Bronchial epithelial cell (primary cell): ENCODE measurements around the gene C1orf21. TPM values are rescaled to one million over a fixed set of nuclear protein-coding genes. Genes with fewer than 3 reads are reported as not detected.
A peak's percentile ranks its signal among the peaks of the same experiment; 100 is the strongest.

Experiments used
- DNase-seq: peaks from one replicate; pipeline ENCODE4 v3.0.0-alpha.2; 2010; ENCODE audit warnings: low read depth
- FAIRE-seq: peaks from 2 replicates; lab custom pipeline; 2011; peaks lifted over from hg19 to GRCh38; lab: Jason Lieb, UNC
- H3K27me3 ChIP-seq: 2 replicates; pipeline ENCODE4 v1.5.1; 2011; ENCODE audit warnings: low read length; ENCODE audit not compliant: control insufficient read depth, insufficient read depth
- H3K36me3 ChIP-seq: 2 replicates; pipeline ENCODE4 v1.5.1; 2011; ENCODE audit warnings: low read length; ENCODE audit not compliant: control insufficient read depth, insufficient read depth
- H3K4me3 ChIP-seq: 2 replicates; pipeline ENCODE4 v1.5.1; 2011; ENCODE audit warnings: mild to moderate bottlenecking, low read depth, low read length, control low read depth
- total RNA-seq: library from RNA; depleted of rRNA; stranded (reverse); fragments of >200 nt; gene quantifications from 2 replicates; pipeline ENCODE4 v1.2.1, GENCODE V29; 2014
- TF ChIP-seq, protein P1 (sequence below): IDR thresholded peaks from 2 replicates; pipeline ENCODE4 v1.5.1; 2011; ENCODE audit warnings: mild to moderate bottlenecking, moderate library complexity, low read length, control low read depth, inconsistent platforms; ENCODE audit not compliant: insufficient read depth, severe bottlenecking

Gene C1orf21
- total RNA-seq, 1 donor from 2014 or later: 10.3 TPM

DNA sequence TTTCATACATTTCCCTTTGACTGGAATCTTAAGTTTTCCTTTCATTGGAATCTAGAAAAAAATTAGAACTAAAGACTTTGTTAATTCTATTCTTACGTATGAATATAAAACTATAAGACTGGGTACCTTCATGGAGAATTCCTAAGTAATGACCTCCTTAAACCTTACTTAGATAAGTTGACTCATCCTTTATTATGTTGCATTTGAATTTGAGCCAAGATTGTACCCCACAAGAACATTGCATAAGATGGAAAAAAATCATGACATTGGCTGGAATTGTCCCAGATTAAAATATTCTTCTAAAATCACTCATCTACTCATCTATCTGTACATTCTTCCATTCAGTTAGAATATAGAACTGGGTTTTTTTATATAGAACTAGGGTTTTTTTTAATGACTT lies 137.4 kb downstream of the C1orf21 start:
- Histone ChIP-seq H3K36me3 (no peaks in the 10 kb centered on the region), H3K27me3 (no peaks in the 10 kb centered on the region), H3K4me3 (no peak overlapping the region)
- TF ChIP-seq, protein P1, sequence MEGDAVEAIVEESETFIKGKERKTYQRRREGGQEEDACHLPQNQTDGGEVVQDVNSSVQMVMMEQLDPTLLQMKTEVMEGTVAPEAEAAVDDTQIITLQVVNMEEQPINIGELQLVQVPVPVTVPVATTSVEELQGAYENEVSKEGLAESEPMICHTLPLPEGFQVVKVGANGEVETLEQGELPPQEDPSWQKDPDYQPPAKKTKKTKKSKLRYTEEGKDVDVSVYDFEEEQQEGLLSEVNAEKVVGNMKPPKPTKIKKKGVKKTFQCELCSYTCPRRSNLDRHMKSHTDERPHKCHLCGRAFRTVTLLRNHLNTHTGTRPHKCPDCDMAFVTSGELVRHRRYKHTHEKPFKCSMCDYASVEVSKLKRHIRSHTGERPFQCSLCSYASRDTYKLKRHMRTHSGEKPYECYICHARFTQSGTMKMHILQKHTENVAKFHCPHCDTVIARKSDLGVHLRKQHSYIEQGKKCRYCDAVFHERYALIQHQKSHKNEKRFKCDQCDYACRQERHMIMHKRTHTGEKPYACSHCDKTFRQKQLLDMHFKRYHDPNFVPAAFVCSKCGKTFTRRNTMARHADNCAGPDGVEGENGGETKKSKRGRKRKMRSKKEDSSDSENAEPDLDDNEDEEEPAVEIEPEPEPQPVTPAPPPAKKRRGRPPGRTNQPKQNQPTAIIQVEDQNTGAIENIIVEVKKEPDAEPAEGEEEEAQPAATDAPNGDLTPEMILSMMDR: no peak
- FAIRE-seq (no peak), DNase-seq (peak; percentile 38)

DNA sequence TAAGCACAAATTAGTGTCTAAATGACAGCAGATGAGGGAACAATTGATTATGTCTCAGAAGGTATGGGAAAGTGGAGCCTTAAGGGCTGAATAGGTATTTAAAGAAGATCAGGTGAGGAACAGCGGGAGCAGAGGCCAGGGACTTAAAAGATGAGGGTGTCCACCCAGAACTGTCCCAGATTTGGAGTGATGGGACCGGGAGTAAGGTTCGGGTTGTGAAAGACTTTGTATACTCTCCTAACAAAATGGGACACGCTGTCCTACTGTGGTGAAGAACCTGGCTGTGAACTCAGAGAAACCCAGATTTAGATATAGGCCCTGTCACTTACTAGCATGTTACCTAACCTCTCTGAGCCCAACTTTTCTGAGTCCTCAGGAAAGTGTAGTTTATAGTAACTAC lies 140.6 kb downstream of the C1orf21 start:
- H3K4me3 ChIP-seq: no peak overlapping the region
- DNase-seq: no peak
- H3K36me3 ChIP-seq: no peaks in the 10 kb centered on the region
- FAIRE-seq: no peak
- no peaks in the 10 kb centered on the region for H3K27me3 ChIP-seq
- TF ChIP-seq, protein P1: no peak

DNA sequence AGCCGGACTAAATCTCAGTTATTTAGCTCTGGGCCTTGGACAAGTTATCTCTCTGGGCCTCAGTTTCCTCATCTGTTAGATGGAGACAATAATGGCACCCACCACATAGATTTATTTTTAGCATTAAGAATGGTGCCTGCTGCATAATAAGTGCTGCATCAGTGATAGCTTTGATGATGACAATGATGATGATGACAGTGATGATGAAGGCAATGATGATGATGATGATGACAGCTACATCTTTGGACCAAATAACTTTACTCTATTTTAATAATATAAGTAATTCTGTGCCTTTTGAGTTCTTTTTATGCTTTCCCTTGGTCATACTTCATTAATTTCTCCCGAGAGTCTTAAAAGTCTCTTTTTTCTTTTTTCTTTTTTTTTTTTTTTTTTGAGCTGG lies 143.4 kb downstream of the C1orf21 start:
- TF ChIP-seq, protein P1: no peak
- H3K36me3 ChIP-seq: no peaks in the 10 kb centered on the region
- FAIRE-seq (no peak), DNase-seq (no peak)
- H3K4me3 ChIP-seq: no peak overlapping the region
- H3K27me3 ChIP-seq: no peaks in the 10 kb centered on the region

DNA sequence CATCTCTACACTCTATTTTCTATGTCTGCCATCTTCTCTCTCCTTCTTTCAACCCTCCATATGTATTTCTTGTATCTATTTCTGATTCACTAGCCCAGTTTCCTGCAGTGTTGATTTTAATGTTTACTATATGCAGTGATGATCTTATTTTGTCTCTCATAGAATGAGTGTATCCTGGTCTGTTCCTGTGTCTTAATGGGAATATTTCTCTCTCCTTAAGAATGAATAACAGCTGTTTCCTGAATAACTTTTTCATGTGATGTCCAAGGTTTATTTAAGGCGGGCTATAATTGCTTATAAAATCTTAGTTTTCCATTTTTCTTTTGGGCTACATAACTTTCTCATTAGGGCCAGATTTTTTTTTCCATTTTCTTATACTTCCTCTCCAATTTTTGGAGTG lies 144.5 kb downstream of the C1orf21 start:
- FAIRE-seq: no peak

DNA sequence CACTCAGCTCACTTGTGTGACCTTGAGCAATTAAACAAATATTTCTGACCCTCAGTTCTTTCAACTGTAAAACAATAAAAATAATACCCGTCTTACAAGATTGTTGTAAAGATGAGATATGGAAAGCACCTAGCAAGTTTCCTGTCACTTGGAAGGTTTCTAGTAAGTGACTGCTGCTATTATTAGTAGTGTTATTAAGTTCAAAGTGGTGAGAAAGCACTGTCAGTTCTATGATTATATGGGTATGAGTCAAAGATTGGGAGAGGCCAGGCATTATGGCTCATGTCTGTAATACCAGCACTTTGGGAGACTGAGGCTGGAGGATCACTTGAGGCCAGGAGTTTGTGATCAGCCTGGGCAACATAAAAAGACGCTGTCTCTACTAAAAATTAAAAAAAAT lies 145.4 kb downstream of the C1orf21 start:
- Histone ChIP-seq H3K4me3 (no peak overlapping the region), H3K36me3 (no peaks in the 10 kb centered on the region), H3K27me3 (no peaks in the 10 kb centered on the region)
- FAIRE-seq: no peak
- TF ChIP-seq, protein P1: no peak
- peak; percentile 55 for DNase-seq

More for the DNA sequence above, 144.5 kb downstream of the C1orf21 start:
- Histone ChIP-seq H3K27me3 (no peaks in the 10 kb centered on the region), H3K4me3 (no peak overlapping the region), H3K36me3 (no peaks in the 10 kb centered on the region)
- DNase-seq: no peak
- TF ChIP-seq, protein P1: no peak

DNA sequence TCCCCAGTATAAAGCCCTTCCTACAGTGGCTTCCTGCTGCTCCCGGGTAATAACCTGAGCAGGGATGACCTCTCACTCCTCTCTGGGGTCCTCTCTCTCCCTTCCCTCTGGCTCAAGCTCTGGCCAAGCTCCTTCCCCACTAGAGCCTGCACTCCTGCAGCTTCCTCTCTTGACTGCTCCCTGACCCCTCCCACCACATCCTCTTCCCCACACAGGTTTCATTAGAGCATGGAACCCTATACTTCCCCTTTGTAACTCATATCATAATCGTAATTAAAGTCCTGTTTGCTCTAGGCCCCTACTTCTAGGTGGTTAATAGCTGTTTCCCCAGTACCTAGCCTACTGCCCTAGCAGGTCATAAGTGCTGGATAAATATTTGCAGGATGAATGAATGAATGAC lies 146.2 kb downstream of the C1orf21 start:
- FAIRE-seq (no peak), DNase-seq (no peak)
- TF ChIP-seq, protein P1: no peak
- no peaks in the 10 kb centered on the region for H3K36me3 ChIP-seq
- H3K4me3 ChIP-seq: no peak overlapping the region
- no peaks in the 10 kb centered on the region for H3K27me3 ChIP-seq
